K562 (cell line): Measurements from ENCODE around the gene SPDEF. TPM values are rescaled to one million over a fixed set of nuclear protein-coding genes. Genes with fewer than 3 reads are reported as not detected.

Experiments
- CC2D1A ChIP-seq: fragments of 450-650 bp; IDR thresholded peaks from 2 replicates; pipeline ENCODE4 v1.6.1; 2017; ENCODE audit warnings: mild to moderate bottlenecking
- CHD2 ChIP-seq: IDR thresholded peaks from 2 replicates; pipeline ENCODE4 v1.6.1; 2011; ENCODE audit warnings: low read depth, low read length
- EGR1 ChIP-seq: fragments of 450-650 bp; conservative IDR thresholded peaks from 2 replicates; pipeline ENCODE4 v1.6.1; 2017; ENCODE audit warnings: mild to moderate bottlenecking
- ELF1 ChIP-seq: fragments of 200-800 bp; sonication (Bioruptor generic); IDR thresholded peaks from 2 replicates; pipeline ENCODE4 v1.6.1; 2016; ENCODE audit warnings: missing genetic modification characterization, missing compliant biosample characterization
- ETV1 ChIP-seq: fragments of 450-650 bp; conservative IDR thresholded peaks from 2 replicates; pipeline ENCODE4 v1.6.1; 2016; ENCODE audit warnings: missing genetic modification characterization, control low read depth, low read depth, missing compliant biosample characterization
- EWSR1 ChIP-seq: fragments of 450-650 bp; IDR thresholded peaks from 2 replicates; pipeline ENCODE4 v1.6.1; 2018; ENCODE audit warnings: borderline replicate concordance, mild to moderate bottlenecking, low read depth, moderate library complexity; ENCODE audit not compliant: partially characterized antibody
- FOXM1 ChIP-seq, 2 experiments: fragments of 450-650 bp in 1 of 2; sonication (generic) in 1 of 2; formaldehyde crosslinking in 1 of 2; IDR thresholded peaks; 2 replicates each; pipeline versions ENCODE4 v1.6.1 to v1.9.0; 2017 to 2022; ENCODE audit warnings: low read depth in 2 of 2, mild to moderate bottlenecking in 2 of 2, missing genetic modification reagents in 1 of 2, moderate library complexity in 1 of 2
- HNRNPH1 ChIP-seq: fragments of 200-400 bp; formaldehyde crosslinking; optimal IDR thresholded peaks from 2 replicates; pipeline ENCODE3; 2017; ENCODE audit warnings: low read depth, mild to moderate bottlenecking, low read length, moderate library complexity
- HSF4 ChIP-seq: fragments of 250-450 bp; sonication (Bioruptor Pico); IDR thresholded peaks from 2 replicates; pipeline ENCODE4 v2.1.2; 2022; ENCODE audit warnings: mild to moderate bottlenecking, moderate library complexity, borderline replicate concordance
- MAFK ChIP-seq: IDR thresholded peaks from 2 replicates; pipeline ENCODE4 v1.6.1; 2011; ENCODE audit warnings: low read length, improper control_type of control experiment
- MED1 ChIP-seq: sonication (generic); formaldehyde crosslinking; IDR thresholded peaks from 2 replicates; pipeline ENCODE4 v1.8.1; 2023; ENCODE audit warnings: missing genetic modification reagents, borderline replicate concordance
- PHB ChIP-seq: fragments of 250-450 bp; sonication (Bioruptor Pico); IDR thresholded peaks from 2 replicates; pipeline ENCODE4 v1.5.0; 2021
- RAD21 ChIP-seq, 2 experiments: fragments of 250-450 bp in 1 of 2; fragments of 450-650 bp in 1 of 2; sonication (Bioruptor Pico) in 1 of 2; formaldehyde crosslinking in 1 of 2; IDR thresholded peaks in 1 of 2; conservative IDR thresholded peaks in 1 of 2; 2 replicates each; pipeline versions ENCODE4 v1.4.0 to v1.8.0; 2020 to 2022; ENCODE audit warnings: mild to moderate bottlenecking in 2 of 2, moderate library complexity in 1 of 2
- ZNF134 ChIP-seq: fragments of 250-450 bp; sonication (Bioruptor Pico); conservative IDR thresholded peaks from 2 replicates; pipeline ENCODE4 v1.4.0; 2020
- ZNF444 ChIP-seq: fragments of 250-450 bp; sonication (Bioruptor Pico); IDR thresholded peaks from 2 replicates; pipeline ENCODE4 v1.4.0; 2020; ENCODE audit warnings: mild to moderate bottlenecking, moderate library complexity
- ZNF699 ChIP-seq: fragments of 250-450 bp; sonication (Bioruptor Pico); IDR thresholded peaks from 2 replicates; pipeline ENCODE4 v1.8.0; 2021; ENCODE audit warnings: mild to moderate bottlenecking, moderate library complexity; ENCODE audit not compliant: insufficient replicate concordance
- ZNF75A ChIP-seq: fragments of 450-650 bp; formaldehyde crosslinking; IDR thresholded peaks from 2 replicates; pipeline ENCODE4 v1.4.0; 2020; ENCODE audit warnings: mild to moderate bottlenecking
- polyA plus RNA-seq, 8 experiments: library from polyadenylated mRNA; depleted of rRNA in 4 of 8; stranded (reverse) in 5 of 8; unstranded in 3 of 8; fragments of >200 nt; fragmentation: Nextera tagmentation in 2 of 8; fragmentation: Illumina TruSeq in 1 of 8; extraction: Ambion mirVana in 2 of 8; extraction: Trizol in 1 of 8; gene quantifications; 2 replicates each; pipeline versions ENCODE4 v1.2.1 to v1.2.3, GENCODE V29; 2011 to 2014; ENCODE audit warnings: inconsistent platforms in 1 of 8, missing spikeins in 1 of 8
- total RNA-seq, 7 experiments: library from RNA; depleted of rRNA in 6 of 7; stranded (reverse); fragments of >200 nt in 6 of 7; fragmentation: Illumina TruSeq in 2 of 7; extraction: Trizol in 2 of 7; gene quantifications; 2 replicates each; pipeline versions ENCODE4 v1.2.1 to v1.2.3, GENCODE V29; 2011 to 2021; ENCODE audit warnings: low replicate concordance in 1 of 7
- TF ChIP-seq, protein P1 (sequence below): IDR thresholded peaks from 2 replicates; pipeline ENCODE4 v1.6.1; 2011; ENCODE audit warnings: borderline replicate concordance, low read depth, mild to moderate bottlenecking, moderate library complexity, low read length; ENCODE audit not compliant: insufficient read depth, poor library complexity, severe bottlenecking
- TF ChIP-seq, protein P2 (sequence below), 3 experiments: IDR thresholded peaks in 2 of 3; conservative IDR thresholded peaks in 1 of 3; 2 replicates each; pipeline ENCODE4 v1.5.1; 2011 to 2012; ENCODE audit warnings: low read length in 3 of 3, mild to moderate bottlenecking in 3 of 3, control low read depth in 2 of 3, improper control_type of control experiment in 1 of 3, inconsistent platforms in 1 of 3, low read depth in 1 of 3, mixed read lengths in 1 of 3, moderate library complexity in 1 of 3; ENCODE audit not compliant: insufficient read depth in 2 of 3
- TF ChIP-seq, protein P3 (sequence below): fragments of 200-800 bp; sonication (Bioruptor generic); IDR thresholded peaks from 2 replicates; pipeline ENCODE4 v1.6.1; 2017; ENCODE audit warnings: missing genetic modification characterization, missing compliant biosample characterization

SPDEF gene
- total and polyA plus RNA-seq, 9 of the 15 experiments (the other 6 are each of a cell fraction or from before 2014, with no cell fraction given), result 0.04 to 0.12 (median 0.11) TPM; not detected in 5

DNA sequence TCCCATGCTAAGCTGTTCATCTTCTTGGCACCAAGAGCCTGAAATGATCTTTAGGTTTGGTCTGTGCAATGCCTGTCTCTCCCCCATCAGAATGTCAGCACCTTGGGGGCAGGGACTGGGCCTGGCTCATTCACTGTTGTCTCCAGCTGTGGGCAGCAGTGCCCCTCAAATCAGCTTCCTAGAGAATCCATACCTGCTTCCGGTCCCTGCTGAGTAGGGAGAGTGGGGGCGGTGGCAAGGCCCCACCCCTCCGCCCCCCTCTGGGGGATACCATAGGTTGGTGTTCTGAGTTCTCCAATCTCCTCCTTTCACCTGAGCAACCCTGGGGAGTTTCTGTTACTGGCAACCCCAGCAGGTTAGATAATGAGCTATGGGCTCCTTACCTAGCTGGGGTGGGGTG lies 19.2 kb upstream of the SPDEF start (continued):
- no peak for TF ChIP-seq HNRNPH1
- no peak for TF ChIP-seq ZNF75A (CRISPR knock-in tag)
- TF ChIP-seq ZNF444, result no peak
- TF ChIP-seq, protein P1, sequence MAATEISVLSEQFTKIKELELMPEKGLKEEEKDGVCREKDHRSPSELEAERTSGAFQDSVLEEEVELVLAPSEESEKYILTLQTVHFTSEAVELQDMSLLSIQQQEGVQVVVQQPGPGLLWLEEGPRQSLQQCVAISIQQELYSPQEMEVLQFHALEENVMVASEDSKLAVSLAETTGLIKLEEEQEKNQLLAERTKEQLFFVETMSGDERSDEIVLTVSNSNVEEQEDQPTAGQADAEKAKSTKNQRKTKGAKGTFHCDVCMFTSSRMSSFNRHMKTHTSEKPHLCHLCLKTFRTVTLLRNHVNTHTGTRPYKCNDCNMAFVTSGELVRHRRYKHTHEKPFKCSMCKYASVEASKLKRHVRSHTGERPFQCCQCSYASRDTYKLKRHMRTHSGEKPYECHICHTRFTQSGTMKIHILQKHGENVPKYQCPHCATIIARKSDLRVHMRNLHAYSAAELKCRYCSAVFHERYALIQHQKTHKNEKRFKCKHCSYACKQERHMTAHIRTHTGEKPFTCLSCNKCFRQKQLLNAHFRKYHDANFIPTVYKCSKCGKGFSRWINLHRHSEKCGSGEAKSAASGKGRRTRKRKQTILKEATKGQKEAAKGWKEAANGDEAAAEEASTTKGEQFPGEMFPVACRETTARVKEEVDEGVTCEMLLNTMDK, result peak; percentile 44
- no peak for TF ChIP-seq ELF1 (tag)
- TF ChIP-seq, protein P2, sequence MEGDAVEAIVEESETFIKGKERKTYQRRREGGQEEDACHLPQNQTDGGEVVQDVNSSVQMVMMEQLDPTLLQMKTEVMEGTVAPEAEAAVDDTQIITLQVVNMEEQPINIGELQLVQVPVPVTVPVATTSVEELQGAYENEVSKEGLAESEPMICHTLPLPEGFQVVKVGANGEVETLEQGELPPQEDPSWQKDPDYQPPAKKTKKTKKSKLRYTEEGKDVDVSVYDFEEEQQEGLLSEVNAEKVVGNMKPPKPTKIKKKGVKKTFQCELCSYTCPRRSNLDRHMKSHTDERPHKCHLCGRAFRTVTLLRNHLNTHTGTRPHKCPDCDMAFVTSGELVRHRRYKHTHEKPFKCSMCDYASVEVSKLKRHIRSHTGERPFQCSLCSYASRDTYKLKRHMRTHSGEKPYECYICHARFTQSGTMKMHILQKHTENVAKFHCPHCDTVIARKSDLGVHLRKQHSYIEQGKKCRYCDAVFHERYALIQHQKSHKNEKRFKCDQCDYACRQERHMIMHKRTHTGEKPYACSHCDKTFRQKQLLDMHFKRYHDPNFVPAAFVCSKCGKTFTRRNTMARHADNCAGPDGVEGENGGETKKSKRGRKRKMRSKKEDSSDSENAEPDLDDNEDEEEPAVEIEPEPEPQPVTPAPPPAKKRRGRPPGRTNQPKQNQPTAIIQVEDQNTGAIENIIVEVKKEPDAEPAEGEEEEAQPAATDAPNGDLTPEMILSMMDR (IDR thresholded peaks at IDR 0.05 in 2 of 3, conservative IDR thresholded peaks at IDR 0.05 in 1 of 3; ENCODE audit: insufficient read depth in 2 of 3, low read depth in 1 of 3, low read length in 3 of 3), result peak; percentile 10 to 33 (median 13); a peak in 2 of 6 replicates
- no peak for TF ChIP-seq FOXM1 (IDR thresholded peaks at IDR 0.05; ENCODE audit: low read depth)
- no peak for TF ChIP-seq FOXM1 (CRISPR knock-in tag; IDR thresholded peaks at IDR 0.05; ENCODE audit: low read depth)
- TF ChIP-seq CHD2, result no peak
- no peak for TF ChIP-seq ZNF699 (CRISPR knock-in tag)
- TF ChIP-seq EGR1, result peak; percentile 74
- TF ChIP-seq MAFK, result no peak
- TF ChIP-seq ZNF134 (CRISPR knock-in tag), result no peak
- no peak for TF ChIP-seq CC2D1A
- TF ChIP-seq ETV1, result 0 out of 2 replicates have a peak, but pooled peaks have one; percentile 12
- TF ChIP-seq RAD21 (CRISPR knock-in tag; conservative IDR thresholded peaks at IDR 0.05 in 1 of 2, IDR thresholded peaks at IDR 0.05 in 1 of 2), result peak in 1 of 2 experiments; percentile 30; a peak in 2 of 4 replicates
- no peak for TF ChIP-seq PHB (CRISPR knock-in tag)
- TF ChIP-seq, protein P3, sequence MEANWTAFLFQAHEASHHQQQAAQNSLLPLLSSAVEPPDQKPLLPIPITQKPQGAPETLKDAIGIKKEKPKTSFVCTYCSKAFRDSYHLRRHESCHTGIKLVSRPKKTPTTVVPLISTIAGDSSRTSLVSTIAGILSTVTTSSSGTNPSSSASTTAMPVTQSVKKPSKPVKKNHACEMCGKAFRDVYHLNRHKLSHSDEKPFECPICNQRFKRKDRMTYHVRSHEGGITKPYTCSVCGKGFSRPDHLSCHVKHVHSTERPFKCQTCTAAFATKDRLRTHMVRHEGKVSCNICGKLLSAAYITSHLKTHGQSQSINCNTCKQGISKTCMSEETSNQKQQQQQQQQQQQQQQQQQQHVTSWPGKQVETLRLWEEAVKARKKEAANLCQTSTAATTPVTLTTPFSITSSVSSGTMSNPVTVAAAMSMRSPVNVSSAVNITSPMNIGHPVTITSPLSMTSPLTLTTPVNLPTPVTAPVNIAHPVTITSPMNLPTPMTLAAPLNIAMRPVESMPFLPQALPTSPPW, result peak; percentile 33; the same call in 1 of the 2 replicates
- TF ChIP-seq MED1, result no peak
- TF ChIP-seq EWSR1, result no peak
- TF ChIP-seq HSF4, result no peak
- TF ChIP-seq, all 486 proteins: peak for 10
